H1 (cell line): ENCODE results near the gene IGF2BP3. TPM values are rescaled to one million over a fixed set of nuclear protein-coding genes. Genes with fewer than 3 reads are reported as not detected.

ENCODE experiments used
- CTCF ChIA-PET: fragments of 300-600 bp; sonication (Branson Sonifier 250); formaldehyde crosslinking; loops from one replicate; lab custom pipeline; 2021; ENCODE audit not compliant: partially characterized antibody; lab: Charles Lee
- POLR2A ChIA-PET: fragments of 300-600 bp; sonication (Branson Sonifier 250); formaldehyde crosslinking; loops from one replicate; lab custom pipeline; 2021; ENCODE audit warnings: inconsistent platforms; ENCODE audit not compliant: partially characterized antibody; lab: Charles Lee
- DNase-seq, 2 experiments: peaks; one replicate each; pipeline versions ENCODE4 v3.0.0 to v3.0.0-alpha.2; 2010 to 2022; ENCODE audit warnings: low spot score in 2 of 2, low read depth in 1 of 2, mixed read lengths in 1 of 2
- FAIRE-seq: peaks from 2 replicates; lab custom pipeline; 2011; peaks lifted over from hg19 to GRCh38; lab: Jason Lieb, UNC
- H2AFZ ChIP-seq: 2 replicates; pipeline ENCODE4 v1.8.1; 2012; ENCODE audit warnings: low read length, inconsistent platforms
- H2AK5ac ChIP-seq: 2 replicates; pipeline ENCODE4 v1.6.1; 2013; ENCODE audit warnings: low read depth, low read length
- H2BK120ac ChIP-seq: replicated peaks from 2 replicates; pipeline ENCODE3; 2013; ENCODE audit warnings: low read depth, low read length, inconsistent platforms
- H2BK12ac ChIP-seq: 2 replicates; pipeline ENCODE4 v1.6.1; 2013; ENCODE audit warnings: low read depth, low read length
- H2BK15ac ChIP-seq: 2 replicates; pipeline ENCODE4 v1.6.1; 2013; ENCODE audit warnings: low read length
- H2BK20ac ChIP-seq: 2 replicates; pipeline ENCODE4 v1.6.1; 2013; ENCODE audit warnings: low read length
- H2BK5ac ChIP-seq: 2 replicates; pipeline ENCODE4 v1.6.1; 2013; ENCODE audit warnings: low read depth, low read length
- H3K14ac ChIP-seq: 2 replicates; pipeline ENCODE4 v1.6.1; 2013; ENCODE audit warnings: inconsistent platforms; ENCODE audit not compliant: insufficient read length
- H3K18ac ChIP-seq: 2 replicates; pipeline ENCODE4 v1.6.1; 2013; ENCODE audit warnings: low read length; ENCODE audit errors: extremely low read depth
- H3K23ac ChIP-seq: 2 replicates; pipeline ENCODE4 v1.6.1; 2013; ENCODE audit warnings: inconsistent platforms; ENCODE audit not compliant: insufficient read length
- H3K23me2 ChIP-seq: 2 replicates; pipeline ENCODE4 v1.6.1; 2013; ENCODE audit warnings: low read depth, low read length
- H3K27ac ChIP-seq: 2 replicates; pipeline ENCODE4 v1.6.1; 2011; ENCODE audit warnings: low read depth, low read length, inconsistent platforms
- H3K27me3 ChIP-seq, 4 experiments: replicated peaks in 1 of 4; 1 replicate in 1 of 4; 2 replicates in 3 of 4; pipeline versions ENCODE4 v1.6.1 to v1.8.1; 2011 to 2013; ENCODE audit warnings: low read length in 3 of 4, mild to moderate bottlenecking in 3 of 4, inconsistent platforms in 2 of 4, mixed read lengths in 2 of 4, moderate library complexity in 1 of 4; ENCODE audit not compliant: control insufficient read depth in 3 of 4, insufficient read depth in 3 of 4; ENCODE audit errors: extremely low read depth in 1 of 4
- H3K36me3 ChIP-seq, 4 experiments: 2 replicates each; pipeline versions ENCODE4 v1.6.1 to v1.8.1; 2011 to 2013; ENCODE audit warnings: mild to moderate bottlenecking in 4 of 4, low read length in 3 of 4, moderate library complexity in 2 of 4, control low read depth in 1 of 4, inconsistent platforms in 1 of 4; ENCODE audit not compliant: insufficient read depth in 4 of 4, control insufficient read depth in 2 of 4
- H3K4ac ChIP-seq: replicated peaks from 2 replicates; pipeline ENCODE3; 2013; ENCODE audit warnings: low read length, low read depth, mixed read lengths, inconsistent platforms; ENCODE audit not compliant: insufficient read length
- H3K4me1 ChIP-seq, 4 experiments: replicated peaks in 1 of 4; 1 replicate in 1 of 4; 2 replicates in 3 of 4; pipeline versions ENCODE4 v1.6.1 to v1.8.1; 2011 to 2013; ENCODE audit warnings: low read length in 3 of 4, inconsistent platforms in 2 of 4, mixed read lengths in 1 of 4; ENCODE audit not compliant: insufficient read depth in 4 of 4, control insufficient read depth in 3 of 4
- H3K4me2 ChIP-seq, 2 experiments: 2 replicates each; pipeline versions ENCODE4 v1.6.1 to v1.8.1; 2011 to 2013; ENCODE audit warnings: low read depth in 2 of 2, low read length in 2 of 2, control low read depth in 1 of 2, inconsistent platforms in 1 of 2, mild to moderate bottlenecking in 1 of 2; ENCODE audit not compliant: insufficient read depth in 1 of 2
- H3K4me3 ChIP-seq, 4 experiments: fragments of 200-600, 300-600 bp in 1 of 4; sonication (generic), shearing (Covaris generic), sonication (Bioruptor Twin) in 1 of 4; 2 replicates each; pipeline versions ENCODE4 v1.5.1 to v1.8.1; 2011 to 2016; ENCODE audit warnings: low read length in 4 of 4, low read depth in 3 of 4, control low read depth in 2 of 4, inconsistent platforms in 2 of 4, mild to moderate bottlenecking in 2 of 4, mixed read lengths in 1 of 4, moderate library complexity in 1 of 4; ENCODE audit not compliant: insufficient read depth in 2 of 4; ENCODE audit errors: extremely low read depth in 1 of 4
- H3K56ac ChIP-seq: replicated peaks from 2 replicates; pipeline ENCODE3; 2013; ENCODE audit warnings: low read depth, mild to moderate bottlenecking, mixed read lengths, low read length, inconsistent platforms; ENCODE audit not compliant: insufficient read length
- H3K79me1 ChIP-seq: 2 replicates; pipeline ENCODE4 v1.6.1; 2013; ENCODE audit warnings: low read depth, low read length, control low read depth
- H3K79me2 ChIP-seq, 2 experiments: 2 replicates each; pipeline versions ENCODE4 v1.6.1 to v1.8.1; 2012 to 2013; ENCODE audit warnings: low read length in 2 of 2, mild to moderate bottlenecking in 2 of 2, inconsistent platforms in 1 of 2; ENCODE audit not compliant: insufficient read depth in 2 of 2, control insufficient read depth in 1 of 2
- H3K9ac ChIP-seq, 4 experiments: replicated peaks in 1 of 4; 1 replicate in 1 of 4; 2 replicates in 3 of 4; pipeline versions ENCODE4 v1.6.1 to v1.8.1; 2011 to 2013; ENCODE audit warnings: low read depth in 3 of 4, low read length in 3 of 4, control low read depth in 2 of 4, mild to moderate bottlenecking in 2 of 4, moderate library complexity in 2 of 4, inconsistent platforms in 1 of 4; ENCODE audit errors: extremely low read depth in 1 of 4
- H3K9me3 ChIP-seq, 2 experiments: 2 replicates each; pipeline versions ENCODE4 v1.6.1 to v1.8.1; 2012 to 2013; ENCODE audit warnings: mild to moderate bottlenecking in 2 of 2, moderate library complexity in 2 of 2, control low read depth in 1 of 2, inconsistent platforms in 1 of 2, low read depth in 1 of 2, low read length in 1 of 2, mixed read lengths in 1 of 2; ENCODE audit not compliant: insufficient read depth in 2 of 2
- H4K20me1 ChIP-seq, 2 experiments: replicated peaks in 1 of 2; 2 replicates each; pipeline versions ENCODE3 to v1.8.1; 2011 to 2013; ENCODE audit warnings: inconsistent platforms in 2 of 2, low read length in 2 of 2, mild to moderate bottlenecking in 1 of 2; ENCODE audit not compliant: insufficient read depth in 2 of 2, control insufficient read depth in 1 of 2
- H4K5ac ChIP-seq: 2 replicates; pipeline ENCODE4 v1.6.1; 2013; ENCODE audit warnings: low read length, low read depth, mixed read lengths, inconsistent platforms; ENCODE audit not compliant: insufficient read length
- H4K8ac ChIP-seq: 2 replicates; pipeline ENCODE4 v1.8.0; 2013; ENCODE audit warnings: mild to moderate bottlenecking, moderate library complexity, low read length, inconsistent platforms; ENCODE audit not compliant: insufficient read depth; ENCODE audit errors: extremely low read depth
- H4K91ac ChIP-seq: replicated peaks from 2 replicates; pipeline ENCODE3; 2013; ENCODE audit warnings: low read length, mixed read lengths, inconsistent platforms; ENCODE audit not compliant: insufficient read length
- NANOG ChIP-seq: IDR thresholded peaks from 2 replicates; pipeline ENCODE4 v1.6.1; 2011; ENCODE audit warnings: low read length, low read depth, mild to moderate bottlenecking, inconsistent platforms; ENCODE audit not compliant: insufficient read depth, poor library complexity, severe bottlenecking
- POLR2A ChIP-seq, 2 experiments: IDR thresholded peaks; 1 replicate in 1 of 2; 2 replicates in 1 of 2; pipeline ENCODE4 v1.6.1; 2011; ENCODE audit warnings: low read depth in 2 of 2, low read length in 2 of 2, mild to moderate bottlenecking in 2 of 2; ENCODE audit errors: control extremely low read depth in 1 of 2
- RFX5 ChIP-seq: IDR thresholded peaks from 2 replicates; pipeline ENCODE4 v1.6.1; 2011; ENCODE audit warnings: low read depth, low read length, improper control_type of control experiment, borderline replicate concordance
- SIN3A ChIP-seq, 2 experiments: IDR thresholded peaks in 1 of 2; conservative IDR thresholded peaks in 1 of 2; 2 replicates each; pipeline ENCODE4 v1.6.1; 2011 to 2012; ENCODE audit warnings: low read length in 2 of 2, improper control_type of control experiment in 1 of 2, low read depth in 1 of 2, mild to moderate bottlenecking in 1 of 2
- SIX5 ChIP-seq: IDR thresholded peaks from 2 replicates; pipeline ENCODE4 v1.6.1; 2011; ENCODE audit warnings: mild to moderate bottlenecking, low read depth, low read length
- SP1 ChIP-seq: IDR thresholded peaks from 2 replicates; pipeline ENCODE4 v1.6.1; 2011; ENCODE audit warnings: low read depth, low read length
- SRF ChIP-seq: IDR thresholded peaks from 2 replicates; pipeline ENCODE4 v1.6.1; 2011; ENCODE audit warnings: mild to moderate bottlenecking, low read depth, low read length, moderate library complexity
- TAF7 ChIP-seq: optimal IDR thresholded peaks from 2 replicates; pipeline ENCODE3; 2011; ENCODE audit warnings: low read depth, mild to moderate bottlenecking, inconsistent platforms, low read length, moderate library complexity, borderline replicate concordance
- TEAD4 ChIP-seq: IDR thresholded peaks from 2 replicates; pipeline ENCODE4 v1.6.1; 2012; ENCODE audit warnings: low read depth, low read length, inconsistent platforms, mixed read lengths
- WGBS, 2 experiments: shearing (Covaris generic) in 1 of 2; methylation state at CpG; one replicate each; pipeline versions ENCODE4 v1.1.6 to v1.1.7; 2013 to 2015; ENCODE audit warnings: low lambda C conversion rate in 2 of 2, mixed read lengths in 2 of 2, inconsistent platforms in 1 of 2, low coverage in 1 of 2, missing lambda C conversion rate in 1 of 2; ENCODE audit not compliant: insufficient replicate concordance in 2 of 2, insufficient coverage in 1 of 2, insufficient read length in 1 of 2; ENCODE audit errors: extremely low coverage in 1 of 2, missing lambda C conversion rate in 1 of 2; 5-methylcytosine and 5-hydroxymethylcytosine counted together
- polyA plus RNA-seq, 7 experiments: library from polyadenylated mRNA; depleted of rRNA in 3 of 7; stranded (reverse) in 5 of 7; unstranded in 2 of 7; fragments of >200 nt in 5 of 7; fragments of 200-250 nt in 2 of 7; gene quantifications; 1 replicate in 5 of 7; 2 replicates in 1 of 7; 4 replicates in 1 of 7; pipeline versions ENCODE4 v1.2.1 to v1.2.3, GENCODE V29; 2011 to 2013; ENCODE audit warnings: missing spikeins in 2 of 7, mixed read lengths in 2 of 7
- total RNA-seq: library from RNA; stranded (reverse); fragmentation: NEBNext Ultra II Directional; extraction: Animal tissue kit (Norgen Biotek cat#: 25700); gene quantifications from 2 replicates; pipeline ENCODE4 v1.2.1, GENCODE V29; 2021

The IGF2BP3 gene
- total and polyA plus RNA-seq, 2 of the 8 experiments (the other 6 are each of a cell fraction or from before 2014, with no cell fraction given), result 66.3 to 193 TPM

- DNase-seq (no peak), FAIRE-seq (no peak)
- no peak overlapping the region for H3K18ac ChIP-seq
- H3K23ac ChIP-seq, result no peak overlapping the region
- H4K91ac ChIP-seq, result no peak overlapping the region
- no peak overlapping the region for H4K5ac ChIP-seq
- no peak overlapping the region for H2BK20ac ChIP-seq
- H3K36me3 ChIP-seq, result peaks cover 0 to 28% (median 2%) of the 10 kb centered on the region in 4 experiments; a peak in 2 of 8 replicates
- no peak overlapping the region for H3K4ac ChIP-seq
- no peak overlapping the region for H2BK12ac ChIP-seq
- no peak overlapping the region for H4K8ac ChIP-seq
- H3K4me3 ChIP-seq, result no peak overlapping the region
- no peak overlapping the region for H2BK120ac ChIP-seq
- H3K56ac ChIP-seq, result no peak overlapping the region
- ChIA-PET POLR2A (interaction anchor here (0.8 to 1.7 kb wide), 3 partner anchors 10 to 81 kb away, joined by 3 to 5 read pairs (median 3); no protein-coding TSS in a partner anchor), CTCF (interaction anchor here (1.0 to 1.4 kb wide), 4 partner anchors 10 to 74 kb away, joined by 3 to 5 read pairs (median 4); no protein-coding TSS in a partner anchor)
- H3K79me2 ChIP-seq, result peaks cover 43 to 100% of the 10 kb centered on the region in 2 experiments
- H2AFZ ChIP-seq, result no peak overlapping the region
- H2BK5ac ChIP-seq, result no peak overlapping the region
- no peak overlapping the region for H3K14ac ChIP-seq
- no peak overlapping the region for H2BK15ac ChIP-seq
- 89% methylated on average over 6 of the region's 6 CpGs; no CpG with 5 or more reads in 1 of the 2 experiments for WGBS, 2 experiments
- no peak overlapping the region; a peak in 1 of 4 replicates for H3K4me2 ChIP-seq
- no peaks in the 10 kb centered on the region for H3K27me3 ChIP-seq
- H2AK5ac ChIP-seq, result no peak overlapping the region
- peaks cover 9% of the 10 kb centered on the region for H3K79me1 ChIP-seq
- no peak overlapping the region for H3K27ac ChIP-seq
- peaks cover 35 to 40% of the 10 kb centered on the region in 2 experiments for H4K20me1 ChIP-seq
- no peaks in the 10 kb centered on the region for H3K9me3 ChIP-seq
- H3K9ac ChIP-seq, result no peak overlapping the region
- TF ChIP-seq RFX5, result no peak
- TF ChIP-seq NANOG, result no peak
- no peak for TF ChIP-seq SP1
- no peak for TF ChIP-seq POLR2A (IDR thresholded peaks at IDR 0.05; ENCODE audit: control extremely low read depth in 1 of 2, low read depth in 2 of 2, low read length in 2 of 2)
- no peak for TF ChIP-seq TAF7
- no peak for TF ChIP-seq SIN3A (conservative IDR thresholded peaks at IDR 0.05 in 1 of 2, IDR thresholded peaks at IDR 0.05 in 1 of 2; ENCODE audit: low read depth in 1 of 2, low read length in 2 of 2)
- no peak for TF ChIP-seq SRF
- no peak for TF ChIP-seq TEAD4
- TF ChIP-seq SIX5, result no peak
- TF ChIP-seq, all 59 proteins: peak for 0
- H3K4me1 ChIP-seq, result peaks cover 0 to 9% (median 8%) of the 10 kb centered on the region in 4 experiments; a peak in 6 of 7 replicates
- H3K23me2 ChIP-seq, result no peaks in the 10 kb centered on the region
Measured at GRCh38 chr7:23450518-23450917, 19.8 kb downstream of the IGF2BP3 start.
